Measurements from ENCODE around the gene RAD51B. TPM values are rescaled to one million over a fixed set of nuclear protein-coding genes. Genes with fewer than 3 reads are reported as not detected.

Gene RAD51B
- total RNA-seq, 1 experiment from 2014 or later: 23.3 TPM

GRCh38 chr14:68211886-68212285 is 392.3 kb downstream of the RAD51B start:
- Histone ChIP-seq H3K9me3 (ENCODE audit: low read depth, low read length, poor library complexity, severe bottlenecking) (no peaks in the 10 kb centered on the region), H3K4me3 (ENCODE audit: low read depth, low read length, poor library complexity, severe bottlenecking) (no peak overlapping the region), H3K36me3 (ENCODE audit: insufficient read depth, low read length, poor library complexity, severe bottlenecking) (no peaks in the 10 kb centered on the region), H3K27me3 (replicated peaks; ENCODE audit: insufficient read depth, low read depth, low read length, poor library complexity) (no peaks in the 10 kb centered on the region), H3K27ac (ENCODE audit: low read depth, low read length, poor library complexity, severe bottlenecking) (no peak overlapping the region), H3K4me1 (ENCODE audit: insufficient read depth, low read length, poor library complexity, severe bottlenecking) (no peaks in the 10 kb centered on the region)
- TF ChIP-seq CTCF (conservative IDR thresholded peaks at IDR 0.05; ENCODE audit: low read depth, low read length) (no peak), EZH2 (IDR thresholded peaks at IDR 0.05; ENCODE audit: borderline replicate concordance, low read depth, low read length, poor library complexity, severe bottlenecking) (no peak)
- no TSS peak for BruUV-seq (replicated peaks)
- DNase-seq (ENCODE audit: low spot score): no peak
- CTCF ChIA-PET: no interaction called here
- POLR2A ChIA-PET (ENCODE audit: low non-redundant PET): no interaction called here
- intact Hi-C loops (cut with micrococcal nuclease; ENCODE audit: unreplicated experiment): no loop called here

GRCh38 chr14:68212361-68212760 is 392.8 kb downstream of the RAD51B start:
- H3K27ac ChIP-seq (ENCODE audit: low read depth, low read length, poor library complexity, severe bottlenecking): no peak overlapping the region

GRCh38 chr14:68214431-68214830 is 394.9 kb downstream of the RAD51B start:
- POLR2A ChIA-PET (ENCODE audit: low non-redundant PET): no interaction called here
- no TSS peak for BruUV-seq (replicated peaks)
- Histone ChIP-seq H3K36me3 (ENCODE audit: insufficient read depth, low read length, poor library complexity, severe bottlenecking) (no peaks in the 10 kb centered on the region), H3K4me1 (ENCODE audit: insufficient read depth, low read length, poor library complexity, severe bottlenecking) (no peaks in the 10 kb centered on the region), H3K4me3 (ENCODE audit: low read depth, low read length, poor library complexity, severe bottlenecking) (no peak overlapping the region), H3K27ac (ENCODE audit: low read depth, low read length, poor library complexity, severe bottlenecking) (no peak overlapping the region), H3K9me3 (ENCODE audit: low read depth, low read length, poor library complexity, severe bottlenecking) (no peaks in the 10 kb centered on the region), H3K27me3 (replicated peaks; ENCODE audit: insufficient read depth, low read depth, low read length, poor library complexity) (no peaks in the 10 kb centered on the region)
- intact Hi-C loops (cut with micrococcal nuclease; ENCODE audit: unreplicated experiment): no loop called here
- no peak for TF ChIP-seq EZH2 (IDR thresholded peaks at IDR 0.05; ENCODE audit: borderline replicate concordance, low read depth, low read length, poor library complexity, severe bottlenecking)
- no peak for TF ChIP-seq CTCF (conservative IDR thresholded peaks at IDR 0.05; ENCODE audit: low read depth, low read length)
- CTCF ChIA-PET: no interaction called here
- no peak for DNase-seq (ENCODE audit: low spot score)

More at GRCh38 chr14:68212361-68212760, 392.8 kb downstream of the RAD51B start:
- POLR2A ChIA-PET (ENCODE audit: low non-redundant PET): no interaction called here
- intact Hi-C loops (cut with micrococcal nuclease; ENCODE audit: unreplicated experiment): no loop called here
- Histone ChIP-seq H3K36me3 (ENCODE audit: insufficient read depth, low read length, poor library complexity, severe bottlenecking) (no peaks in the 10 kb centered on the region), H3K4me3 (ENCODE audit: low read depth, low read length, poor library complexity, severe bottlenecking) (no peak overlapping the region), H3K4me1 (ENCODE audit: insufficient read depth, low read length, poor library complexity, severe bottlenecking) (no peaks in the 10 kb centered on the region), H3K9me3 (ENCODE audit: low read depth, low read length, poor library complexity, severe bottlenecking) (no peaks in the 10 kb centered on the region), H3K27me3 (replicated peaks; ENCODE audit: insufficient read depth, low read depth, low read length, poor library complexity) (no peaks in the 10 kb centered on the region)
- CTCF ChIA-PET: no interaction called here
- no peak for TF ChIP-seq EZH2 (IDR thresholded peaks at IDR 0.05; ENCODE audit: borderline replicate concordance, low read depth, low read length, poor library complexity, severe bottlenecking)
- no peak for TF ChIP-seq CTCF (conservative IDR thresholded peaks at IDR 0.05; ENCODE audit: low read depth, low read length)
- BruUV-seq (replicated peaks): no TSS peak
- DNase-seq (ENCODE audit: low spot score): no peak

Data from A673 (cell line).